Measurements from ENCODE around the gene CSNK1E. TPM values are rescaled to one million over a fixed set of nuclear protein-coding genes. Genes with fewer than 3 reads are reported as not detected.

Gene CSNK1E
- total and polyA plus RNA-seq, 2 of the 8 experiments (the other 6 are each of a cell fraction or from before 2014, with no cell fraction given) = 247 to 263 TPM

DNA sequence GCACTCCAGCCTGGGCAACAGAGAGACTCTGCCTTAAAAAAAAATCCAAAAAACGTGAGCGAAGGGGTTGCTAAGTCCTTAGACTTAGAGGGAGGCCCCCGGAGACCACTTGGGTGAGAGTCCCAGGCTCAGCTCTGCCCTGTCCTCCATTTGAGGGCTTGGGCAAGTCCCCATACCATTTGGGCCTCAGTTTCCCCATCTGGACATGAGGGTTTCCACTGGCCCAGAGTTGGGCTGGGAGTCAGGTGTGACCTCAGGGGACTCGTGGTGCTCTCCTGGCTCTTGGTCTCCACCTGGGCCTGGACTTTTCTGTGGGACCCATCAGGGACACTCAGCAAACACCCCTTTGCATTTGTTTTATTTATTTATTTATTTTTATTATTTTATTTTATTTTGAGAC, 35.2 kb upstream of the CSNK1E start:
- H3K4ac ChIP-seq (replicated peaks; ENCODE audit: insufficient read length, low read depth, low read length) = no peak overlapping the region
- peaks cover 0 to 9% (median 2%) of the 10 kb centered on the region in 4 experiments; a peak in 3 of 8 replicates for H3K36me3 ChIP-seq (ENCODE audit: control insufficient read depth in 2 of 4, insufficient read depth in 4 of 4, low read length in 3 of 4)
- no peak overlapping the region for H3K56ac ChIP-seq (replicated peaks; ENCODE audit: insufficient read length, low read depth, low read length)
- H3K27me3 ChIP-seq (replicated peaks in 1 of 4; ENCODE audit: control insufficient read depth in 3 of 4, extremely low read depth in 1 of 4, insufficient read depth in 3 of 4, low read length in 3 of 4) = no peaks in the 10 kb centered on the region
- H4K8ac ChIP-seq (ENCODE audit: extremely low read depth, insufficient read depth, low read length) = no peak overlapping the region
- peaks cover 0 to 25% (median 6%) of the 10 kb centered on the region in 4 experiments; a peak in 6 of 7 replicates for H3K4me1 ChIP-seq (replicated peaks in 1 of 4; ENCODE audit: control insufficient read depth in 3 of 4, insufficient read depth in 4 of 4, low read length in 3 of 4)
- no peak overlapping the region for H2AK5ac ChIP-seq (ENCODE audit: low read depth, low read length)
- no peaks in the 10 kb centered on the region for H3K9me3 ChIP-seq (ENCODE audit: insufficient read depth in 2 of 2, low read depth in 1 of 2, low read length in 1 of 2)
- H3K79me1 ChIP-seq (ENCODE audit: low read depth, low read length) = no peaks in the 10 kb centered on the region
- CTCF ChIA-PET (ENCODE audit: partially characterized antibody) = interaction anchor here (1.4 to 2.5 kb wide), 3 partner anchors 34 to 90 kb away, joined by 3 to 6 read pairs (median 5); no protein-coding TSS in a partner anchor
- no peak overlapping the region for H3K18ac ChIP-seq (ENCODE audit: extremely low read depth, low read length)
- POLR2A ChIA-PET (ENCODE audit: partially characterized antibody) = interaction anchor here (3.0 kb wide), 1 partner anchor 47 kb away, joined by 9 read pairs; no protein-coding TSS in a partner anchor
- no peak overlapping the region for H2BK12ac ChIP-seq (ENCODE audit: low read depth, low read length)
- no peak overlapping the region for H2BK20ac ChIP-seq (ENCODE audit: low read length)
- H3K23ac ChIP-seq (ENCODE audit: insufficient read length) = no peak overlapping the region
- no peak overlapping the region for H2BK15ac ChIP-seq (ENCODE audit: low read length)
- FAIRE-seq = no peak
- TF ChIP-seq NANOG (IDR thresholded peaks at IDR 0.05; ENCODE audit: insufficient read depth, low read depth, low read length, poor library complexity, severe bottlenecking) (no peak), SP4 (IDR thresholded peaks at IDR 0.05; ENCODE audit: low read length) (no peak), POLR2A (IDR thresholded peaks at IDR 0.05; ENCODE audit: control extremely low read depth in 1 of 2, low read depth in 2 of 2, low read length in 2 of 2) (no peak), CEBPB (IDR thresholded peaks at IDR 0.05; ENCODE audit: low read depth, low read length) (no peak), CTBP2 (IDR thresholded peaks at IDR 0.05; ENCODE audit: borderline replicate concordance, insufficient read depth, insufficient read length, low read length) (no peak), EZH2 (IDR thresholded peaks at IDR 0.05; ENCODE audit: low read depth, low read length, severe bottlenecking) (no peak), SIRT6 (IDR thresholded peaks at IDR 0.05; ENCODE audit: low read length) (no peak)
- no peak overlapping the region for H2BK120ac ChIP-seq (replicated peaks; ENCODE audit: low read depth, low read length)
- DNase-seq (ENCODE audit: low read depth in 1 of 2, low spot score in 2 of 2) = peak in 1 of 2 experiments; percentile 43
- 86% methylated on average over 4 of the region's 4 CpGs; no CpG with 5 or more reads in 1 of the 2 experiments for WGBS, 2 experiments (ENCODE audit: extremely low coverage in 1 of 2, insufficient coverage in 1 of 2, insufficient read length in 1 of 2, insufficient replicate concordance in 2 of 2, low coverage in 1 of 2, low lambda C conversion rate in 2 of 2, missing lambda C conversion rate in 1 of 2)
- H3K4me3 ChIP-seq (ENCODE audit: extremely low read depth in 1 of 4, insufficient read depth in 2 of 4, low read depth in 3 of 4, low read length in 4 of 4) = no peak overlapping the region
- H2AFZ ChIP-seq (ENCODE audit: low read length) = no peak overlapping the region
- no peak overlapping the region for H3K4me2 ChIP-seq (ENCODE audit: insufficient read depth in 1 of 2, low read depth in 2 of 2, low read length in 2 of 2)
- H4K91ac ChIP-seq (replicated peaks; ENCODE audit: insufficient read length, low read length) = no peak overlapping the region
- H3K79me2 ChIP-seq (ENCODE audit: control insufficient read depth in 1 of 2, insufficient read depth in 2 of 2, low read length in 2 of 2) = no peaks in the 10 kb centered on the region
- H4K5ac ChIP-seq (ENCODE audit: insufficient read length, low read depth, low read length) = no peak overlapping the region
- no peak overlapping the region for H3K27ac ChIP-seq (ENCODE audit: low read depth, low read length)
- H2BK5ac ChIP-seq (ENCODE audit: low read depth, low read length) = no peak overlapping the region
- H3K14ac ChIP-seq (ENCODE audit: insufficient read length) = no peak overlapping the region
- H3K9ac ChIP-seq (replicated peaks in 1 of 4; ENCODE audit: extremely low read depth in 1 of 4, low read depth in 3 of 4, low read length in 3 of 4) = no peak overlapping the region
- H3K23me2 ChIP-seq (ENCODE audit: low read depth, low read length) = no peaks in the 10 kb centered on the region
- H4K20me1 ChIP-seq (replicated peaks in 1 of 2; ENCODE audit: control insufficient read depth in 1 of 2, insufficient read depth in 2 of 2, low read length in 2 of 2) = peaks cover 0 to 17% of the 10 kb centered on the region in 2 experiments

Data from H1 (cell line).